Measurements from ENCODE around the gene CAMKK2. TPM values are rescaled to one million over a fixed set of nuclear protein-coding genes. Genes with fewer than 3 reads are reported as not detected.

The CAMKK2 gene
- total and polyA plus RNA-seq, 7 donors, result 4.4 to 12.3 (median 8.3) TPM

DNA sequence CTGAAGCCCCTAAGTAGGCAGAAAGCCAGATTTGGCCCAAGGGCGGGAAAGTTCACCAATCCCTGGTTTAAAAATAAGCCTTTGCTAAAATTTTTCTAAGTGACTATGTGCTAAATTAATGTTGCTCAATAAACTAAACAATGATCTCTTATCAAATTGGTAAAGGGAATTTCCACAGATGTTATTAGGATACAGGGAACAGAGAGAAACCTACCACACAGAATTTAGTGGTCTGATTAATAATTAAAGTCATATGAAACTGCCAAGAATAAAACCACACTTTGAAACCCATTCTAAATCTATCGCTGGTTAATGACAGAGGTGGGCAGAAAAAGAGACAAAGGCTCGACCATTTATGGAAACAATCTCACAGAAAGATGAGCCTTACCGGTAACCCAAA, 33.7 kb upstream of the CAMKK2 start:
- H3K36me3 ChIP-seq (ENCODE audit: insufficient read depth in 1 of 2, low read depth in 1 of 2), result peaks cover 15 to 98% of the 10 kb centered on the region in 2 donors

DNA sequence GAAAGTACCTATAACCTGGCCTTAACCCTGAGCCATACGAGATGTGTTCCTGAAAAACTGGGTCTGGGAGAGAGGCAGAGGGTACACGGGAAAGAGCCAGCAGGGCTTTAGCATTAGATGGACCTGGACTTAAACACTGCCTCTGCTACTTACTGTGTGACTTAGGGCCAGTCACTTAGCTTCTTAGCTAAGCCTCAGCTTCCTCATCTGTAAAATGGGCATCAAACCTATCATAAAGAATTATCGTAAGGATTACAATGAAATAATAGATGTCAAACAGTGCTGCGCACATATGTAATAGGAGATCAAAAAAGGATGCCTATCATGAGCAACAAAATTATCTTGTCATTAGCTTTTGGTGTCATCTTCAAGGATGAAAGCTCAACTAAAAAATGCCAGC, 32.1 kb upstream of the CAMKK2 start:
- Histone ChIP-seq H3K27me3 (ENCODE audit: insufficient read depth in 3 of 3, low read length in 2 of 3) (no peaks in the 10 kb centered on the region), H3K36me3 (ENCODE audit: insufficient read depth in 1 of 2, low read depth in 1 of 2) (peaks cover 15 to 100% of the 10 kb centered on the region in 2 donors), H3K27ac (no peak overlapping the region), H3K4me1 (no peaks in the 10 kb centered on the region), H3K9me3 (no peaks in the 10 kb centered on the region), H3K4me3 (no peak overlapping the region)
- DNase-seq, result no peak
- ATAC-seq, result no peak
- TF ChIP-seq, protein P1, sequence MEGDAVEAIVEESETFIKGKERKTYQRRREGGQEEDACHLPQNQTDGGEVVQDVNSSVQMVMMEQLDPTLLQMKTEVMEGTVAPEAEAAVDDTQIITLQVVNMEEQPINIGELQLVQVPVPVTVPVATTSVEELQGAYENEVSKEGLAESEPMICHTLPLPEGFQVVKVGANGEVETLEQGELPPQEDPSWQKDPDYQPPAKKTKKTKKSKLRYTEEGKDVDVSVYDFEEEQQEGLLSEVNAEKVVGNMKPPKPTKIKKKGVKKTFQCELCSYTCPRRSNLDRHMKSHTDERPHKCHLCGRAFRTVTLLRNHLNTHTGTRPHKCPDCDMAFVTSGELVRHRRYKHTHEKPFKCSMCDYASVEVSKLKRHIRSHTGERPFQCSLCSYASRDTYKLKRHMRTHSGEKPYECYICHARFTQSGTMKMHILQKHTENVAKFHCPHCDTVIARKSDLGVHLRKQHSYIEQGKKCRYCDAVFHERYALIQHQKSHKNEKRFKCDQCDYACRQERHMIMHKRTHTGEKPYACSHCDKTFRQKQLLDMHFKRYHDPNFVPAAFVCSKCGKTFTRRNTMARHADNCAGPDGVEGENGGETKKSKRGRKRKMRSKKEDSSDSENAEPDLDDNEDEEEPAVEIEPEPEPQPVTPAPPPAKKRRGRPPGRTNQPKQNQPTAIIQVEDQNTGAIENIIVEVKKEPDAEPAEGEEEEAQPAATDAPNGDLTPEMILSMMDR (IDR thresholded peaks at IDR 0.05), result no peak
- intact Hi-C loops (cut with DNase I), result no loop called here
- WGBS, 3 donors, result 94 to 95% (median 95%) methylated on average over 4 of the region's 4 CpGs

More for the DNA sequence above, 33.7 kb upstream of the CAMKK2 start:
- H3K4me3 ChIP-seq, result no peak overlapping the region
- no peaks in the 10 kb centered on the region for H3K4me1 ChIP-seq
- intact Hi-C loops (cut with DNase I), result no loop called here
- TF ChIP-seq, protein P1 (IDR thresholded peaks at IDR 0.05), result no peak
- H3K27ac ChIP-seq, result no peak overlapping the region
- ATAC-seq (no peak), DNase-seq (no peak)
- no peaks in the 10 kb centered on the region for H3K27me3 ChIP-seq (ENCODE audit: insufficient read depth in 3 of 3, low read length in 2 of 3)
- no peaks in the 10 kb centered on the region for H3K9me3 ChIP-seq
- 96 to 98% (median 97%) methylated on average over 4 of the region's 4 CpGs for WGBS, 3 donors

DNA sequence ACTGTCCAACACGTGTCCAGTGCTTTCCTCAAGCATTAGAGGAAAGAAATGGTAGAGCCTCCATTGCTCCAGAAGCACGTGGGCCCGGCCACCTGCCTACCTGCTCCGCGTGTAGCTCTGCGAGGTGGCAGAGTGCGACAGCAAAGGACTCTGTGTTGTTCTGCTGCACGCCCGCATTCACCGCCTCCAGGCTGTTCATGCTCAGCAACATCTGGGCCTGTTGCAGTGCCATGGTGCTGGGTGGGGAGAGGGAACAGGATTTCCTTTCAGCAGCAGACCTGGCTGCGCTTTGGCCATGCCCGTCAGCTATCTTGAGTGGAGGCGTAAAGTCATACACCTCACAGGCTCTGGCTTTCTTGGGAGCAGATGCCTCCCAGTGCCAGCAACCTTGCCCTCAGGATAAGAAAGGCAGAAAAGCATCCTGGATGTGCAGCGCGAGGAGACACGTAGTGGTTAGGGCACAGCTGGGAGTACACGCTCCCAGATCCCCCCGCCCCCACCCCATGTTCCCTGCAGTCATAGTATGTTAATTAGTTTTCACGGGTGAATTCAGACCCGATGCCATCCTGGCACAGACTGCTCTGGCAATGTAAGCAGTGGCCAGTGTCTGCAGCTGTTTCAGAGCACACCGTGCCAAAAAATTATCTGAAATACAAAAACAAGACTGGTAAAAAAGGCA, 30.6 kb upstream of the CAMKK2 start:
- no peaks in the 10 kb centered on the region for H3K4me1 ChIP-seq
- peak in 1 of 2 donors; percentile 52 for DNase-seq
- TF ChIP-seq, protein P1 (IDR thresholded peaks at IDR 0.05), result no peak
- no peaks in the 10 kb centered on the region for H3K9me3 ChIP-seq
- peak in 3 of 4 donors; percentile 23 to 71 (median 62) for ATAC-seq
- intact Hi-C loops (cut with DNase I), result no loop called here
- H3K36me3 ChIP-seq (ENCODE audit: insufficient read depth in 1 of 2, low read depth in 1 of 2), result peaks cover 18 to 100% of the 10 kb centered on the region in 2 donors
- no peaks in the 10 kb centered on the region for H3K27me3 ChIP-seq (ENCODE audit: insufficient read depth in 3 of 3, low read length in 2 of 3)
- WGBS, 3 donors, result 45 to 48% (median 46%) methylated on average over 21 of the region's 21 CpGs
- no peak overlapping the region for H3K27ac ChIP-seq
- H3K4me3 ChIP-seq, result no peak overlapping the region

DNA sequence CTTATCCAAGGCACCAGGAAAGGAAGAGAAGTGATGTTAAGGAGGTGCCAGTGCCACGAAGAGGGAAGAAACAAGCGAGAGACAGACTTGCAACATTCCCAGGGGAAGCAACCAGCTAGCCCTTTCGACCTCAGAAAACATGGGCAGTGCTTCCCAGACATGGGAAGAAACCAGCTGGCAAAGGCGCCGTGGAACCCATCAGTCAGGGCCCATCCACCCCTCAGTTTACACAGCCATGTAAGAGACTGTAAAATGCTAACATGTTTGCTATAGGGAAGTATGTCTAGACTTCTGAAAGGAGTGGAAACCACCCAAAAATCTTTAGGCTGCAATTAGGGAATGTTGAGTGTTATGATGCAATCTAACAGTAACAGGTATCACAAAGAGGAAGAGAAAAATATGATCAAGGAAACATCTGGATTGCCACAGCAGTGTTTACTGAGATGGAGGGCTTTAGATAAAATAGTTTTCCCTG, 29.4 kb upstream of the CAMKK2 start:
- H3K9me3 ChIP-seq, result no peaks in the 10 kb centered on the region
- peaks cover 10 to 99% of the 10 kb centered on the region in 2 donors for H3K36me3 ChIP-seq (ENCODE audit: insufficient read depth in 1 of 2, low read depth in 1 of 2)
- TF ChIP-seq, protein P1 (IDR thresholded peaks at IDR 0.05), result no peak
- no peaks in the 10 kb centered on the region for H3K4me1 ChIP-seq
- H3K27me3 ChIP-seq (ENCODE audit: insufficient read depth in 3 of 3, low read length in 2 of 3), result no peaks in the 10 kb centered on the region
- ATAC-seq (no peak), DNase-seq (no peak)
- no peak overlapping the region for H3K4me3 ChIP-seq
- 70 to 74% (median 72%) methylated on average over 5 of the region's 5 CpGs for WGBS, 3 donors
- H3K27ac ChIP-seq, result no peak overlapping the region
- intact Hi-C loops (cut with DNase I), result no loop called here

All from psoas muscle (tissue), 8 donors.